Upper lobe of left lung (tissue), 6 donors: ENCODE results near the gene LIPF. TPM values are rescaled to one million over a fixed set of nuclear protein-coding genes. Genes with fewer than 3 reads are reported as not detected.

ENCODE experiments used
- ATAC-seq, 2 donors: fragments of 200-7000 bp; cut with Tn5 transposase; one replicate each; pipeline ENCODE4 v1.9.1; 2022; ENCODE audit warnings: mild to moderate bottlenecking in 2 of 2, moderate library complexity in 2 of 2; ENCODE audit not compliant: low FRiP score in 2 of 2
- DNase-seq, 2 donors: peaks; one replicate each; pipeline ENCODE4 v3.0.0-alpha.2; 2019 to 2020
- H3K27ac ChIP-seq, 4 donors: fragments of 200-600 bp; sonication (generic); one replicate each; pipeline ENCODE4 v1.5.1; 2016 to 2019
- H3K27me3 ChIP-seq, 4 donors: fragments of 200-600 bp; sonication (generic); one replicate each; pipeline ENCODE4 v1.5.1; 2017 to 2019
- H3K36me3 ChIP-seq, 4 donors: fragments of 200-600 bp; sonication (generic); one replicate each; pipeline ENCODE4 v1.5.1; 2016 to 2019
- H3K4me1 ChIP-seq, 4 donors: fragments of 200-600 bp; sonication (generic); one replicate each; pipeline ENCODE4 v1.5.1; 2018 to 2019
- H3K4me3 ChIP-seq, 4 donors: fragments of 200-600 bp; sonication (generic); one replicate each; pipeline ENCODE4 v1.5.1; 2017 to 2019; ENCODE audit warnings: mild to moderate bottlenecking in 2 of 4, moderate library complexity in 1 of 4
- H3K9me3 ChIP-seq, 4 donors: fragments of 200-600 bp; sonication (generic); one replicate each; pipeline ENCODE4 v1.5.1; 2018 to 2019
- CTCF ChIP-seq, 6 experiments: fragments of 450-650 bp in 4 of 6; fragments of 200-600 bp in 2 of 6; sonication (generic) in 2 of 6; IDR thresholded peaks; one replicate each; pipeline ENCODE4 v1.5.1; 2016 to 2019; ENCODE audit warnings: antibody characterized with exemption in 6 of 6
- EP300 ChIP-seq, 4 donors: sonication (generic); formaldehyde crosslinking; IDR thresholded peaks; one replicate each; pipeline ENCODE4 v1.5.1; 2017; ENCODE audit warnings: antibody characterized with exemption in 4 of 4, control low read depth in 2 of 4
- POLR2A ChIP-seq, 4 donors: fragments of 450-650 bp; IDR thresholded peaks; one replicate each; pipeline ENCODE4 v1.5.1; 2016 to 2017; ENCODE audit warnings: antibody characterized with exemption in 4 of 4, mild to moderate bottlenecking in 2 of 4
- POLR2AphosphoS5 ChIP-seq, 2 donors: sonication (generic); formaldehyde crosslinking; IDR thresholded peaks; one replicate each; pipeline ENCODE4 v1.5.1; 2017; ENCODE audit warnings: antibody characterized with exemption in 2 of 2
- WGBS, 2 donors: methylation state at CpG; one replicate each; pipeline ENCODE4 v1.1.5; 2017 to 2018; 5-methylcytosine and 5-hydroxymethylcytosine counted together
- total RNA-seq, 6 donors: library from RNA; depleted of rRNA in 4 of 6; stranded (reverse); fragments of >200 nt in 4 of 6; gene quantifications; one replicate each; pipeline versions ENCODE4 v1.1.0 to v1.2.1, GENCODE V29; 2016 to 2021
- donor health status: DM: no; HTN: no; CAD: no; lungs with moderate emphysema.
- donor health status: DM: no; HTN: yes; CAD: no; lungs with severe emphysema.

Gene LIPF
- total RNA-seq, 6 donors from 2014 or later: not detected

- Histone ChIP-seq H3K4me3 (no peak overlapping the region), H3K36me3 (no peaks in the 10 kb centered on the region), H3K4me1 (no peaks in the 10 kb centered on the region), H3K27me3 (no peaks in the 10 kb centered on the region), H3K9me3 (no peaks in the 10 kb centered on the region), H3K27ac (no peak overlapping the region)
- DNase-seq (no peak), ATAC-seq (no peak)
- no peak for TF ChIP-seq POLR2A (IDR thresholded peaks at IDR 0.05)
- no peak for TF ChIP-seq CTCF (IDR thresholded peaks at IDR 0.05)
- no peak for TF ChIP-seq POLR2AphosphoS5 (IDR thresholded peaks at IDR 0.05)
- TF ChIP-seq EP300 (IDR thresholded peaks at IDR 0.05): no peak
- WGBS, 2 donors: 81 to 85% methylated on average over 4 of the region's 4 CpGs
Measured at GRCh38 chr10:88682491-88682890, 18.2 kb downstream of the LIPF start.

GRCh38 chr10:88687853-88688467 is 23.7 kb downstream of the LIPF start:
- DNase-seq: no peak
- Histone ChIP-seq H3K36me3 (no peaks in the 10 kb centered on the region), H3K9me3 (no peaks in the 10 kb centered on the region), H3K27me3 (no peaks in the 10 kb centered on the region), H3K4me3 (no peak overlapping the region), H3K4me1 (no peaks in the 10 kb centered on the region), H3K27ac (no peak overlapping the region)
- peak in 1 of 2 donors; percentile 50 for ATAC-seq
- TF ChIP-seq POLR2AphosphoS5 (IDR thresholded peaks at IDR 0.05) (no peak), CTCF (IDR thresholded peaks at IDR 0.05) (peak; percentile 23 to 49 (median 47))

GRCh38 chr10:88689366-88689765 is 25.1 kb downstream of the LIPF start:
- Histone ChIP-seq H3K27me3 (no peaks in the 10 kb centered on the region), H3K4me1 (no peaks in the 10 kb centered on the region), H3K9me3 (no peaks in the 10 kb centered on the region), H3K4me3 (no peak overlapping the region), H3K36me3 (no peaks in the 10 kb centered on the region), H3K27ac (no peak overlapping the region)
- TF ChIP-seq POLR2AphosphoS5 (IDR thresholded peaks at IDR 0.05) (no peak), CTCF (IDR thresholded peaks at IDR 0.05) (no peak), POLR2A (IDR thresholded peaks at IDR 0.05) (no peak), EP300 (IDR thresholded peaks at IDR 0.05) (no peak)
- ATAC-seq (no peak), DNase-seq (no peak)
- 72 to 89% methylated on average over 6 of the region's 6 CpGs for WGBS, 2 donors

GRCh38 chr10:88693392-88694020 is 29.3 kb downstream of the LIPF start:
- Histone ChIP-seq H3K27ac (no peak overlapping the region), H3K4me1 (no peaks in the 10 kb centered on the region), H3K27me3 (no peaks in the 10 kb centered on the region), H3K9me3 (no peaks in the 10 kb centered on the region), H3K36me3 (no peaks in the 10 kb centered on the region), H3K4me3 (no peak overlapping the region)
- TF ChIP-seq POLR2AphosphoS5 (IDR thresholded peaks at IDR 0.05): no peak
- no peak for TF ChIP-seq CTCF (IDR thresholded peaks at IDR 0.05)
- no peak for TF ChIP-seq EP300 (IDR thresholded peaks at IDR 0.05)
- no peak for TF ChIP-seq POLR2A (IDR thresholded peaks at IDR 0.05)
- ATAC-seq: no peak
- WGBS, 2 donors: 49 to 54% methylated on average over 4 of the region's 4 CpGs
- no peak for DNase-seq
